ENCODE results near the gene CYB5R3. TPM values are rescaled to one million over a fixed set of nuclear protein-coding genes. Genes with fewer than 3 reads are reported as not detected.

Gene CYB5R3
- total RNA-seq, 1 experiment from 2014 or later = 130 TPM

DNA sequence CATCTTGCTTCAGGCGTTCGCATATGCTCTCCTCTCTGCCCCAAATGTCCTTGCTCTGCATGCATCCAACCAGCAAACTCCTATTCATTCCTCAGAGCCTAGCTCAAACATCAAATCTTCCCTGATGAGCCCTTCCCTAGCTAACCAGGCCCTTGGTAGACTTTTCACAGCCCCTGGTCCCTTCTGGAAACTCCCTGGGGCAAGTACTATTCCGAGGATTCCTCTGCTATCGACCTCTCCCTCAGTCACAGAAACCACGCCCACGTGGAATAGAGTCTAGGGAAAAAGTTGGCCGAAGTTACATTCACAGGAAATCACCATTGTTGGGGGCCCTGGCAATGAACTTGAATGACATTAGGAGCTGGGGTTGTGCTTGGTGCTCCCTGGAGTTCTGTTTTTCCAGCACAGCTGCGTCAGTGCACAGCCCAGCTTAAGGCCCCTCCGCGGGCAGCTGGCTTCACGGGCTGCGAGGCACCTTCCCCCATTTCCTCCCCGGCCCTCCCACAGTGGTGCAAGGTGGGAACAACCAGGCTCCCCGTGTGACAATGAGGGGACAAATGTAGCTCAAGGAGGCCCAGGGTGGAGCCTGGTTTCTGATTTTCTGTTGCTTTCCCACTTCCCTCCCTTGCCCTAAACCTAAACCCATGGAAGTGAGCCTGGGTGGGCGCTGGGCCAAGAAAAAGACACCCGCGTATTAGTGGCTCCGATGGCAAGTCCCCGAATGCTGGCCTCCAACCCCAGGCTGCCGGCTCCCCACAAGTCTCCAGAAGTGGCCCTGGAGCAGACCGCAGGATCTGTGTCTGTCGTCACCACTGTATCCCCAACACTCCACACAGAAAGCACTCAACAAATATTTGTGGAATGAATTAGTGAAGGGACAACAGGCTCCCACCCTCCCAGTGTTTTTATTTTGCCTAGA lies 4.5 kb downstream of the CYB5R3 start:
- no TSS peak for BruUV-seq (replicated peaks)
- CTCF ChIA-PET = no interaction called here
- peaks cover 20% of the 10 kb centered on the region for H3K4me1 Mint-ChIP-seq (ENCODE audit: low read depth, unreplicated experiment)
- H3K9me3 Mint-ChIP-seq (ENCODE audit: unreplicated experiment) = no peaks in the 10 kb centered on the region
- peak overlapping the region; percentile 42 for H3K27ac Mint-ChIP-seq (ENCODE audit: unreplicated experiment)
- Histone ChIP-seq H3K4me1 (peaks cover 8% of the 10 kb centered on the region; the same call in 1 of the 2 replicates), H3K4me3 (ENCODE audit: low read depth, low read length) (no peak overlapping the region), H3K9me3 (no peaks in the 10 kb centered on the region), H3K27me3 (replicated peaks; ENCODE audit: control insufficient read depth, insufficient read depth, low read length) (no peaks in the 10 kb centered on the region), H3K36me3 (ENCODE audit: control insufficient read depth, insufficient read depth, low read length) (no peaks in the 10 kb centered on the region)
- DNase-seq = no peak
- POLR2A ChIA-PET = no interaction called here
- no peaks in the 10 kb centered on the region for H3K27me3 Mint-ChIP-seq (ENCODE audit: insufficient read depth, unreplicated experiment)
- TF ChIP-seq, protein P1, sequence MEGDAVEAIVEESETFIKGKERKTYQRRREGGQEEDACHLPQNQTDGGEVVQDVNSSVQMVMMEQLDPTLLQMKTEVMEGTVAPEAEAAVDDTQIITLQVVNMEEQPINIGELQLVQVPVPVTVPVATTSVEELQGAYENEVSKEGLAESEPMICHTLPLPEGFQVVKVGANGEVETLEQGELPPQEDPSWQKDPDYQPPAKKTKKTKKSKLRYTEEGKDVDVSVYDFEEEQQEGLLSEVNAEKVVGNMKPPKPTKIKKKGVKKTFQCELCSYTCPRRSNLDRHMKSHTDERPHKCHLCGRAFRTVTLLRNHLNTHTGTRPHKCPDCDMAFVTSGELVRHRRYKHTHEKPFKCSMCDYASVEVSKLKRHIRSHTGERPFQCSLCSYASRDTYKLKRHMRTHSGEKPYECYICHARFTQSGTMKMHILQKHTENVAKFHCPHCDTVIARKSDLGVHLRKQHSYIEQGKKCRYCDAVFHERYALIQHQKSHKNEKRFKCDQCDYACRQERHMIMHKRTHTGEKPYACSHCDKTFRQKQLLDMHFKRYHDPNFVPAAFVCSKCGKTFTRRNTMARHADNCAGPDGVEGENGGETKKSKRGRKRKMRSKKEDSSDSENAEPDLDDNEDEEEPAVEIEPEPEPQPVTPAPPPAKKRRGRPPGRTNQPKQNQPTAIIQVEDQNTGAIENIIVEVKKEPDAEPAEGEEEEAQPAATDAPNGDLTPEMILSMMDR (IDR thresholded peaks at IDR 0.05; ENCODE audit: insufficient read depth in 1 of 2, low read depth in 1 of 2, low read length in 1 of 2, severe bottlenecking in 1 of 2, unreplicated experiment in 1 of 2) = no peak
- intact Hi-C loops (cut with micrococcal nuclease; ENCODE audit: unreplicated experiment) = no loop called here
- H3K36me3 Mint-ChIP-seq (ENCODE audit: insufficient read depth, unreplicated experiment) = peaks cover 11% of the 10 kb centered on the region
- H3K4me3 Mint-ChIP-seq (ENCODE audit: unreplicated experiment) = no peak overlapping the region

DNA sequence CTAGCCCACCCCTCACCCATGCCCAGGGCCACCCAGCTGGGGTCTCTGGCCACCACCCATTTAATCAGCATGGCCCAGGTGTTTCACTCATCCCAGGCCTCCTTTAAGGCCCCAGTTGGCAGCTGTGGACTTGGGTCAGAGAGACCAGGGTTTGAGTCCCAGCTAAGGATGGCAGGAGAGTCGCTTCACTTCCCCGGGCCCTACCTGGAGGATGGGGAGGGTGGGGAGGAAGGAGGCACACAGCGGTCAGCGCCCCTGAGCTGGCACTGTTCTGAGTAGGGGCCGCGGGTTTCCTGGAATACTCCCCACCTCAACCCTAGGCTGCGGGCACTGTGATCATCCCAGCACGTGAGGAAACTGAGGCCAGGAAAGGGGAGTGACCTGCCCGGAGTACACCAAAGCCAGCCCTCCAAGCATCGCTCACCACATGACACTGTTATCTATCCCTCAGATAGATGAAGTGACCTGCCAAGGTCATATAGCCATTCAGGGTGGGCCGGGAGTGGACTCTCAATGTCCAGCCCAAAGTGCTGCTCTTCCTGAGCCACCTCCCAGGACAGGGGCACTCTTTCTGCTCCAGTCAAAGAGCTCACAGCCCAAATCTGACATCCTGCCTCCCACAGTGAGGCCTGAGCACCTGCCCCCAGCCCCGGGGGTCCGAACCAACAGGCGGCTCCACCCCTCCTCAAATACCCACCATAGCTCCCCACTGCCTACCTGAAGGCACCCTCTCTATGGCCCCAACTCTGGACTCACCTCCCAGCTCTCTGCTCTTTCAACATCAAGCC lies 5.4 kb downstream of the CYB5R3 start:
- Mint-ChIP-seq H3K9me3 (ENCODE audit: unreplicated experiment) (no peaks in the 10 kb centered on the region), H3K36me3 (ENCODE audit: insufficient read depth, unreplicated experiment) (peaks cover 9% of the 10 kb centered on the region), H3K4me1 (ENCODE audit: low read depth, unreplicated experiment) (peaks cover 18% of the 10 kb centered on the region), H3K4me3 (ENCODE audit: unreplicated experiment) (no peak overlapping the region), H3K27ac (ENCODE audit: unreplicated experiment) (peak overlapping the region; percentile 14), H3K27me3 (ENCODE audit: insufficient read depth, unreplicated experiment) (no peaks in the 10 kb centered on the region)
- ChIA-PET POLR2A (no interaction called here), CTCF (interaction anchor here (0.8 kb wide), 1 partner anchor 235 kb away, joined by 8 read pairs; no protein-coding TSS in a partner anchor)
- Histone ChIP-seq H3K27me3 (replicated peaks; ENCODE audit: control insufficient read depth, insufficient read depth, low read length) (no peaks in the 10 kb centered on the region), H3K9me3 (no peaks in the 10 kb centered on the region), H3K4me1 (peaks cover 8% of the 10 kb centered on the region; the same call in 1 of the 2 replicates), H3K36me3 (ENCODE audit: control insufficient read depth, insufficient read depth, low read length) (no peaks in the 10 kb centered on the region), H3K4me3 (ENCODE audit: low read depth, low read length) (no peak overlapping the region)
- TF ChIP-seq, protein P1 (IDR thresholded peaks at IDR 0.05; ENCODE audit: insufficient read depth in 1 of 2, low read depth in 1 of 2, low read length in 1 of 2, severe bottlenecking in 1 of 2, unreplicated experiment in 1 of 2) = no peak
- intact Hi-C loops (cut with micrococcal nuclease; ENCODE audit: unreplicated experiment) = no loop called here
- no TSS peak for BruUV-seq (replicated peaks)
- no peak for DNase-seq
